ENCODE results near the gene NKX6-2. TPM values are rescaled to one million over a fixed set of nuclear protein-coding genes. Genes with fewer than 3 reads are reported as not detected.

The NKX6-2 gene
- total RNA-seq, 1 donor from 2014 or later = not detected

DNA sequence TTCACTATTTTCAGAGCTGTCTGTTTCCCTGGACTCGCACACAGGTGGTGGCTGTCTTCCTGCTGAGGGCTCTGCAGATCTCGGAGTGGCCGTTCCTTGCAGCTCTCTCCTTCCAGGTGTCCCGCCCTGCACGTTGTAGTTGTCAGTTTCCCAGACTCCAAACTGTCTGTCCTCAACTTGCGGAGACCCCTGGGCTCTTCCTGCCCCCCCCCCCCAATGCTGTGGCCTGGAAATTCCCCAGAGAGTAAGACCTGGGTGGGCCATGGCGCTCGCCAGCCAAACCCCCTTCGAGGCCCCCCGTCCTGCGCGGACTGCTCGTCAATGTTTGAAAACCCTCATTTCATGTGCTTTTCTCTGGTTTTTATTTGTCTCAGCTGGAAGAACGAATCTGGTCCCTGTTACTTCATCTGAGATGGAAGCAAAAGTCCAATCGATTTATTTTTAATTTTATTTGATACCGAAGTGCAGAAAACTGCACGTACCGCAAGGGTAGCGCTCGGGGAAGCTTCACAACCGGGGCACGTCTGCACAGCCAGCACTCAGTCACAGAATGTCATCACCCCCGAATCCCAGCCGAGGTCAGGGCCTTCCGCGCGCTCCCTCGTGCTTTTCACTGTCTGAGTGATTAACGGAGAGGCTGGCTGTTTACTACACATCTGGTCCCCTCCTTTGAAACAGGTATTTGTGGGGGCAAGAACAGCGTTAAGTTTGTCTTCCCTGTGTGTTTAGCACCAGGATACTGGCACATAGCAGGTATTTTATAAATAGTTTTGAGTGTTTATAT, 46.4 kb upstream of the NKX6-2 start:
- Mint-ChIP-seq H3K27me3 (ENCODE audit: low read depth, unreplicated experiment) (peaks cover 45% of the 10 kb centered on the region), H3K9me3 (ENCODE audit: unreplicated experiment) (peaks cover 8% of the 10 kb centered on the region), H3K4me3 (ENCODE audit: unreplicated experiment) (no peak overlapping the region), H3K36me3 (ENCODE audit: low read depth, unreplicated experiment) (no peaks in the 10 kb centered on the region), H3K4me1 (ENCODE audit: low read depth, unreplicated experiment) (no peaks in the 10 kb centered on the region), H3K27ac (ENCODE audit: unreplicated experiment) (no peak overlapping the region)
- no peak overlapping the region for H3K27ac ChIP-seq (ENCODE audit: low read depth, low read length)
- DNase-seq (ENCODE audit: low read depth) (no peak), FAIRE-seq (no peak)
- H3K4me2 ChIP-seq (ENCODE audit: low read length) = no peak overlapping the region
- no peak for TF ChIP-seq EZH2 (IDR thresholded peaks at IDR 0.05; ENCODE audit: insufficient read depth, low read length)
- TF ChIP-seq, protein P1, sequence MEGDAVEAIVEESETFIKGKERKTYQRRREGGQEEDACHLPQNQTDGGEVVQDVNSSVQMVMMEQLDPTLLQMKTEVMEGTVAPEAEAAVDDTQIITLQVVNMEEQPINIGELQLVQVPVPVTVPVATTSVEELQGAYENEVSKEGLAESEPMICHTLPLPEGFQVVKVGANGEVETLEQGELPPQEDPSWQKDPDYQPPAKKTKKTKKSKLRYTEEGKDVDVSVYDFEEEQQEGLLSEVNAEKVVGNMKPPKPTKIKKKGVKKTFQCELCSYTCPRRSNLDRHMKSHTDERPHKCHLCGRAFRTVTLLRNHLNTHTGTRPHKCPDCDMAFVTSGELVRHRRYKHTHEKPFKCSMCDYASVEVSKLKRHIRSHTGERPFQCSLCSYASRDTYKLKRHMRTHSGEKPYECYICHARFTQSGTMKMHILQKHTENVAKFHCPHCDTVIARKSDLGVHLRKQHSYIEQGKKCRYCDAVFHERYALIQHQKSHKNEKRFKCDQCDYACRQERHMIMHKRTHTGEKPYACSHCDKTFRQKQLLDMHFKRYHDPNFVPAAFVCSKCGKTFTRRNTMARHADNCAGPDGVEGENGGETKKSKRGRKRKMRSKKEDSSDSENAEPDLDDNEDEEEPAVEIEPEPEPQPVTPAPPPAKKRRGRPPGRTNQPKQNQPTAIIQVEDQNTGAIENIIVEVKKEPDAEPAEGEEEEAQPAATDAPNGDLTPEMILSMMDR (IDR thresholded peaks at IDR 0.05; ENCODE audit: insufficient read depth, low read depth, low read length) = no peak
- no peak overlapping the region for H3K4me3 ChIP-seq (ENCODE audit: insufficient read depth, low read depth, low read length)
- no peak overlapping the region for H3K9ac ChIP-seq (ENCODE audit: low read length)
- H3K36me3 ChIP-seq (ENCODE audit: insufficient read depth, low read length) = no peaks in the 10 kb centered on the region
- H2AFZ ChIP-seq (ENCODE audit: low read depth, low read length) = no peak overlapping the region
- H4K20me1 ChIP-seq (ENCODE audit: insufficient read depth, low read length) = no peaks in the 10 kb centered on the region
- no peaks in the 10 kb centered on the region for H3K79me2 ChIP-seq (ENCODE audit: insufficient read depth, low read length)
- peaks cover 10% of the 10 kb centered on the region for H3K27me3 ChIP-seq (ENCODE audit: insufficient read depth, low read length)
- peaks cover 2% of the 10 kb centered on the region for H3K9me3 ChIP-seq (ENCODE audit: insufficient read depth, low read depth, low read length)
- no peaks in the 10 kb centered on the region for H3K4me1 ChIP-seq (ENCODE audit: insufficient read depth, low read length)

DNA sequence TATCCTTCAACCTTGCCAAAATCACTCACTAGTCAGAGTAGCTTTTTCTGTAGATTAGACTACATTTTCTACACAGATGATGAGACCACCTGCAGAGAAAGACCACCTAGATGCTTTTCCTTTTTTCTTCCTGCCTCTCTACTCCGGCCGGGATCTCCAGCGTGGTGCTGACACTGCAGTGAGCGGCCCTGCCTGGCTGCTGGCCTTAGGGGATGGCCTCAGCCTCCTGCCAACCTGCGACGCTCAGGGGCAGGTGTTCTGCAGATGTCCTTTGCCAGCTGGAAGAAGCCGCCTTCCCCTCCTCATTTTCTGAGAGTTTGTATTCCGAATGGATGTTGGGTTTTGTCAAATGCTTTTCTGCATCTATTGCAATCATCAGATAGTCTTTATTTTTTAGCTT, 43.5 kb upstream of the NKX6-2 start:
- Histone ChIP-seq H3K79me2 (ENCODE audit: insufficient read depth, low read length) (no peaks in the 10 kb centered on the region), H3K27ac (ENCODE audit: low read depth, low read length) (no peak overlapping the region), H4K20me1 (ENCODE audit: insufficient read depth, low read length) (no peaks in the 10 kb centered on the region), H3K27me3 (ENCODE audit: insufficient read depth, low read length) (peaks cover 10% of the 10 kb centered on the region), H3K9me3 (ENCODE audit: insufficient read depth, low read depth, low read length) (peaks cover 10% of the 10 kb centered on the region), H3K9ac (ENCODE audit: low read length) (no peak overlapping the region), H2AFZ (ENCODE audit: low read depth, low read length) (no peak overlapping the region), H3K4me2 (ENCODE audit: low read length) (no peak overlapping the region), H3K4me3 (ENCODE audit: insufficient read depth, low read depth, low read length) (no peak overlapping the region), H3K36me3 (ENCODE audit: insufficient read depth, low read length) (no peaks in the 10 kb centered on the region), H3K4me1 (ENCODE audit: insufficient read depth, low read length) (no peaks in the 10 kb centered on the region)
- Mint-ChIP-seq H3K27me3 (ENCODE audit: low read depth, unreplicated experiment) (peaks cover 43% of the 10 kb centered on the region), H3K27ac (ENCODE audit: unreplicated experiment) (no peak overlapping the region), H3K36me3 (ENCODE audit: low read depth, unreplicated experiment) (no peaks in the 10 kb centered on the region), H3K9me3 (ENCODE audit: unreplicated experiment) (peaks cover 8% of the 10 kb centered on the region), H3K4me3 (ENCODE audit: unreplicated experiment) (no peak overlapping the region), H3K4me1 (ENCODE audit: low read depth, unreplicated experiment) (no peaks in the 10 kb centered on the region)
- FAIRE-seq (no peak), DNase-seq (ENCODE audit: low read depth) (no peak)
- TF ChIP-seq EZH2 (IDR thresholded peaks at IDR 0.05; ENCODE audit: insufficient read depth, low read length) = no peak
- TF ChIP-seq, protein P1 (IDR thresholded peaks at IDR 0.05; ENCODE audit: insufficient read depth, low read depth, low read length) = no peak

DNA sequence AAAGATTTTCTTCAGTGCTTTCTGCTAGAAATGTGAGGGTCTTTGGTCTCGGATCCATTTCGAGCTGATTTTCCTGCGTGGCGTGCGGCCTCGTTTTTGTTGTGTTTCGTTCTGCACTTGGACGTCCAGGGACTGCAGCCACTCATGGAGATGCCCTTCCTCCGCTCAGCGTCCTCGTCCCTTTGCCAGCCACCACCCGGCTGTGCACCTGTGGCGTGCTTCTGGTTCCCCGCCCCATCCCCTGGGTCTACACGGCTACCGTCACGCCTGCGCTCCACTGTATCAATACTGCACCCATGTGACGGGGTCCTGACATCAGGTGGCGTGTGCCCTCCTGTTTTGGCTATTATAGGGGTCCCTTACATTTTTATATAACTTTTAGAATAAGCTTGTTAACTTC, 42.7 kb upstream of the NKX6-2 start:
- Histone ChIP-seq H3K27ac (ENCODE audit: low read depth, low read length) (no peak overlapping the region), H3K9ac (ENCODE audit: low read length) (no peak overlapping the region), H3K4me1 (ENCODE audit: insufficient read depth, low read length) (no peaks in the 10 kb centered on the region), H3K27me3 (ENCODE audit: insufficient read depth, low read length) (peaks cover 10% of the 10 kb centered on the region), H3K4me3 (ENCODE audit: insufficient read depth, low read depth, low read length) (no peak overlapping the region), H3K36me3 (ENCODE audit: insufficient read depth, low read length) (no peaks in the 10 kb centered on the region), H2AFZ (ENCODE audit: low read depth, low read length) (no peak overlapping the region), H3K9me3 (ENCODE audit: insufficient read depth, low read depth, low read length) (peaks cover 10% of the 10 kb centered on the region), H3K79me2 (ENCODE audit: insufficient read depth, low read length) (no peaks in the 10 kb centered on the region), H4K20me1 (ENCODE audit: insufficient read depth, low read length) (no peaks in the 10 kb centered on the region), H3K4me2 (ENCODE audit: low read length) (no peak overlapping the region)
- Mint-ChIP-seq H3K4me3 (ENCODE audit: unreplicated experiment) (no peak overlapping the region), H3K9me3 (ENCODE audit: unreplicated experiment) (peaks cover 8% of the 10 kb centered on the region), H3K36me3 (ENCODE audit: low read depth, unreplicated experiment) (no peaks in the 10 kb centered on the region), H3K27ac (ENCODE audit: unreplicated experiment) (no peak overlapping the region), H3K27me3 (ENCODE audit: low read depth, unreplicated experiment) (peaks cover 43% of the 10 kb centered on the region), H3K4me1 (ENCODE audit: low read depth, unreplicated experiment) (no peaks in the 10 kb centered on the region)
- no peak for FAIRE-seq
- no peak for DNase-seq (ENCODE audit: low read depth)
- no peak for TF ChIP-seq EZH2 (IDR thresholded peaks at IDR 0.05; ENCODE audit: insufficient read depth, low read length)
